HG02943 (cell line): ENCODE results near the gene GON4L.
"Not testable (repeated sequence)": the region's sequence is repeated elsewhere in the genome, so short reads cannot be mapped to it uniquely, and the experiment has no call there.

ENCODE experiments used
- ATAC-seq: cut with Tn5 transposase; IDR thresholded peaks from one replicate; pipeline ENCODE4 v1.9.1; 2021; ENCODE audit warnings: mild to moderate bottlenecking, low read depth, moderate library complexity; ENCODE audit not compliant: unreplicated experiment

The GON4L gene

GRCh38 chr1:155856975-155857930 is at the start of gene GON4L:
TSS of gene GON4L (minus strand) at chr1:155857214. CDS start at chr1:155853780, 3,434 bp downstream.
- peak; percentile 36 for ATAC-seq

- ATAC-seq = no peak
Measured at GRCh38 chr1:155904261-155904660, 47.2 kb upstream of the GON4L start.

- no peak for ATAC-seq
Measured at GRCh38 chr1:155900161-155900560, 43.1 kb upstream of the GON4L start.

GRCh38 chr1:155899683-155900082 is 42.7 kb upstream of the GON4L start:
- ATAC-seq = no peak

- ATAC-seq = no peak
Measured at GRCh38 chr1:155898888-155899287, 41.9 kb upstream of the GON4L start.

DNA sequence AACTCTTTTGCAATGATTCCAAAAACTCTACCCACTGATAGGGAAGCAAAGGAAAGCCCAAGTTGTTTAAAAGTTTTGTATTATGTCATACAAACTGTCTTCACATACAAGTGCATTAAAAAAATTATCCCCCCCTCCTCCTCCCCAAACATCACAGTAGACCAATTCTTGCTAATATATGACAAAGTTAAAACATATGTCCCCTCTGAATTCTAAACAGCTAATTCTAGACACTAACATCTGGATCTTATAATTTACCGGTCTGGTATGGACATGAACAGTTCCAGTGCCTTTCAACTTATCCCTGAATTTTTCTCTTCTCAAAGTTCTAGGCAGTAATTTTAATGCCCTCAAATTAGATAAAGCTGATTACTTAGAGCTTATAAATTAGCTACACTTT is 40.7 kb upstream of the GON4L start:
- no peak for ATAC-seq

DNA sequence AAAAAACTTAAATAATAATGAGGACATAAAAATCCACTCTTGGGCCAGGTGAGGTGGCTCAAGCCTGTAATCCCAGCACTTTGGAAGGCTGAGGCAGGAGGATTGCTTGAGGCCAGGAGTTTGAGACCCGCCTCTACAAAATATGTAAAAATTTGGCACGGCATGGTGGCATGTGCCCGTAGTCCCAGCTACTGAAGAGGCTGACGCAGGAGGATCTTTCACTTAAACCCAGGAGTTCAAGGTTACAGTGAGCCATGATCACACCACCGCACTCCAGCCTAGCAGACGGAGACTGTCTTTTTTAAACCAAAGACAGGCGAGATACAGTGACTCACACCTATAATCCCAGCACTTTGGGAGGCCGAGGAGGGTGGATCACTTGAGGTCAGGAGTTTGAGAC is 39.5 kb upstream of the GON4L start:
- ATAC-seq = not testable (repeated sequence)

DNA sequence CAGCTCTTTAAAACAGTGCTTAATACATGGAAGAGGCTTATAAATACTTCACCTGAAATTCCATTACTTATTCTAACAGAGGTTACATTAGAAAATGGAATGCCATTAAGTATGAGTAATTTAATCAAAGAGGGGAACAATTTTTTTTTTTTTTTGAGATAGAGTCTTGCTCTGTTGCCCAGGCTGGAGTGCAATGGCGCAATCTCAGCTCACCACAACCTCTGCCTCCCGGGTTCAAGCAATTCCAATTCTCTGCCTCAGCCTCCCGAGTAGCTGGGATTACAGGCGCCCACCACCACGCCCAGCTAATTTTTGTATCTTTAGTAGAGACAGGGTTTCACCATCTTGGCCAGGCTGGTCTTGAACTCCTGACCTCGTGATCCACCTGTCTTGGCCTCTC is 38.6 kb upstream of the GON4L start:
- ATAC-seq = not testable (repeated sequence)

GRCh38 chr1:155893389-155894142 is 36.6 kb upstream of the GON4L start:
- no peak for ATAC-seq

- ATAC-seq = no peak
Measured at GRCh38 chr1:155892796-155893195, 35.8 kb upstream of the GON4L start.

DNA sequence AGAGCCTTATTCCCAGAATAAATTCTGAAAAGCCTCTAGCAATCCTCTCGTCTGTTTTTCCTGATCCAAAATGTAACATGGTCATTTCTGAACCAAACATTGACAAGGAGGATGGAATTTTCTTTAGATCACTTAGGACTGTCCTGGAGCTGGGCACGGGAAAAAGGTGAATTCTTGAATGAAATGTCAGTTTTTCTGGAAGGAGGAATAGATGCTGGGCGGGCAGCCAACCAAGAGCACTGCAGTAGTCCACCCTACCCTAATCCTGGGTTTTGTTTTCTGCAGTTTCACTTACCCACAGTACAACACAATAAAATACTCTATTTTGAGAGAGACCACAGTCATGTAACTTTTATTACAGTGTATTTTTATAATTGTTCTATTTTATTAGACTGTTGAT is 33.2 kb upstream of the GON4L start:
- ATAC-seq = no peak

DNA sequence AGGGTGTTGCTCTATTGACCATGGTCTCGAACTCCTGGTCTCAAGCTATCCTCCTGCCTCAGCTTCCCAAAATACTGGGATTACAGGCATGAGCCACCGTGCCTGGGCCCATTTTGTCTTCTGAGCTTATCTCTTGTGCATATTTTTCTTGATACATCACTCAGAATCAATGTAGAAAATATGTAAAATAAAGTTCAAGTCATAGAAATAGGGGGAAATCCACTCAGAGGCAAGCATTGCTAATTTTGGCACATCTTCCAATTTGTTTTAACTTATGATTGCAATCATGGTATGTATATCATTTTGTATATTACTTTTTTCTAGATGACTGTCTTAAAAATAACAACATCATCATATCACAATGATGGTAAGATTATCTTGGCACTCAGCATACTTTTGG is 32.6 kb upstream of the GON4L start:
- no peak for ATAC-seq

- no peak for ATAC-seq
Measured at GRCh38 chr1:155888481-155888880, 31.5 kb upstream of the GON4L start.

- ATAC-seq = no peak
Measured at GRCh38 chr1:155884982-155885381, 28.0 kb upstream of the GON4L start.

DNA sequence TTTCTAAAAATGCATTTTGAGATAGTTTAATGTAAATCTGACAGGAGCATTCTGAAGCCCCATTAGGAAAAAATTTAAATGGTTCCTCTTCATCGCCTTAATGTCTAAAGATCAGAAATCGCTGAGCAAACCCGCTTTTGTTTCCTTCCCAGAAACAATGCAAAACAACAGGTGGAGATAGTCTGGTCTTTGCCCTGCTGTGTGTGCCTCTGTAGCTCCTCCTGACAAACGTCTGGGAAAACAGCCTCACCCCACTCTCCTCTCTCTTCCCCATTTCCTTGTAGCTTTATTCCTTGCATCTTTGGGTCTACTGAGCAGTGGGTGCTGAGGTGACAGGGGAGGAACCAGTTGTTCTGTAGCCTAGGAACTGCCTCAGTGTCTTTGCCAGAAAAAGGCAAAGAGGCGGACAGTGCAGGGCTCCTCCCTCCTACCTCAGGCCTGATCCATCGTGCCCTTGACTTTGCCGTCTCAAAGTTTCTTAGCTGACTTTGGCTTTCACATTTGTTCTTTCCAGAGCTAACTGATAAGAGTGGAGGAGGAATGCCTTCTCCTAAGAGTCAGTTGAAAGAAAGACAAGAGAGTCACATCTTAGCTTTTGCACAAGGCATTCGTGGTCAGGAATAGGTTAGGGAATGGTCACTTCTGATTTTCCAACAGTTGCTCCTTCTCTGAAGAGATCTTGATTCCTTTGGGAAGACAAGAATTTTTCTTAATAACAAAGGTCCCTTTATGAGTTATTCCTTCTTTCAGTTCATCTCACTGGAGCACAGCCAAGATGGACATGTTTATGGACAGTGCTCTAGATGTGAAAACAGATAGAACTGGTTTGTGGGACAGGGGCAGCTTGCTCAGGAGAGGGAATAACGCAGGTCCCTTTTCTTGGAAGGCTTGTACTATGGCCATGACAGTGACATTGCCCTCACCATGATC is 27.3 kb upstream of the GON4L start:
- no peak for ATAC-seq

DNA sequence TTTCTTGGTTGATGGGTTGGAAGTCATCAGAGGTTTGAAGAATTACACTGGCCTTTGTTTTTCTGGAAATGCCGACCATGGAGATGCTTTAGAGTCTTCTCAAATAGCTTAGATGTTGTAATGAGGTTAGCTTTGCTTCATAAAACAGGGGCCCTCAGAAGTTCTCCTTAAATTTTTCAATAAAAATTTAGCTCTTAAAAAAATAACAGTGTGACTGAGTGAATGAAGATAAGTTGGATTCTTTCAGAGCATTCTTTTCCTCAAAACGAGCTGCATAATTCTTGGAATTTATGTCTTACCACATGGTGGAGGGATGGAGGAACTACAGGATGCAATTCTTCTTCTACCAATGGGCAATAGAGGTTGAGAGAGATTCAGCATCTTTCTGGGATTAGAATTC is 25.8 kb upstream of the GON4L start:
- no peak for ATAC-seq

DNA sequence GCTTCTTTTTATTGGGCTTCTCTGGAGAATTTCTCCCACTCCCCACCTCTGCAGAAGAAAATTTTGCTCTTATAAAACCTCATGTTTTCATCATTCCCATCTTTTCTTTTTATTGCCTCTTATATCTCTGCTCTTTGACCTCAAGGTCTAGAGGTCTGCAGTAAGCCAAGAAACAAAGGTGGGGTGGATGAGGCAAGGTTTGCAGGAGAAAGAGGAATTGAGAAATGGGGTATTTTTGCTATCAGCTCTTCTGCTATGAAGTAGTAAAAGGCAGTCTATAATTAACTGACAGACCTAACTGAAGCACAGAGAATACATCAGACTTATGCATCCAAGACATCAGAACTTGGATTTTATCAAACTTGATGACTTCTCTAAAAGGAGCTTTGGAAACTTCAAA is 25.2 kb upstream of the GON4L start:
- no peak for ATAC-seq

- no peak for ATAC-seq
Measured at GRCh38 chr1:155880950-155881349, 23.9 kb upstream of the GON4L start.

DNA sequence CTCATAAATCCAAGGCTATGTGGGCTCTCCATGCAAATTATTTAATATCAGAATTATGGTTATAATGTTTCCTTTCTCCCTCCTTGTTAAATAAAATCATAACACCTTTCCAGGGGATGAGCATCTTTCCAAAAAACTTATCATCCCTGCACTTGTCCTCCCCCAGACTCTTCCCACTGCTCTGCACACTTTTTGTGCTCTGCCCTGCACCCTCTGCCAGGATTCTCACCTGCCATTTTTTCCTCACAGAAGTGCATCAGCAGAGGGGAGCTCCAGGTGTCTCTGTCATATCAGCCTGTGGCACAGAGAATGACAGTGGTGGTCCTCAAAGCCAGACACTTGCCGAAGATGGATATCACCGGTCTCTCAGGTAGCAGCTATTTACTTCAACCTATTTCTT is 23.2 kb upstream of the GON4L start:
- no peak for ATAC-seq

DNA sequence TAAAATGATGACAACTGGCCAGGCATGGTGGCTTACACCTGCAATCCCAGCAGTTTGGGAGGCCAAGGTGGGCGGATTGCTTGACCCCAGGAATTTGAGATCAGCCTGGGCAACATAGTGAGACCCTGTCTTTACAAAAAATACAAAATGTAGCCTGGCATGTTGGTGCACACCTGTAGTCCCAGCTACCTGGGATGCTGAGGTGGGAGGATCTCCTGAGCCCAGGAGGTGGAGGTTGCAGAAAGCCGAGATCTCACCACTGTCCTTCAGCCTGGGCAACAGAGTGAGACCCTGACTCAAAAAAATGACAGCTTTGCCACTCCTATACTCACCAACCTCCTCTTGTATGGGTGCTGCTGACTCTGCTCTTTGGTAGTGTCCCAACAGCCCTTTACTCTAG is 20.9 kb upstream of the GON4L start:
- no peak for ATAC-seq

GRCh38 chr1:155873860-155874259 is 16.8 kb upstream of the GON4L start:
- no peak for ATAC-seq
